ENCODE measurements around the gene MAN2B2. TPM values are rescaled to one million over a fixed set of nuclear protein-coding genes. Genes with fewer than 3 reads are reported as not detected.

Gene MAN2B2
- total RNA-seq, 4 donors from 2014 or later: 17.5 to 55.9 (median 27.6) TPM

DNA sequence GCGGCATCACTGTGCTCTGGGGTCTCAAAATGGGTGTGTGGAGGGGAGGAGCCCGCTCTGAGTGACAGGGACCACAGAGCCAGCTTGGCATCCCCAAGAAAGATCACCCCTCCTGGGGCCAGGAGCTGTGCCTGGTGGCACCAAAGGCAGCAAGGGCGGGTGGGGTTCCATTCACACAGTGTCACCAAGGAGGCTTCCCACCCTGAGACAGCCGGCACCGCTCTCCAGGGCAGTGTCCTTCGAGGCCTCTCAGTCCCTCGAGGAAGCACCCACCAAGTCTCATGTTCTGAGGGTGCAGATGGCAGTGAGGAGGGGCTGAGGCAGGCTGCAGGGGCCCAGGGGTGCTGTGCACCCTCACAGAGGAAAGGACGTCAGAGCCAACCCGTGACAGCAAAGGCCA, 44.0 kb upstream of the MAN2B2 start:
- Histone ChIP-seq H3K27me3 (no peaks in the 10 kb centered on the region), H3K4me3 (no peak overlapping the region), H3K27ac (no peak overlapping the region), H3K9me3 (no peaks in the 10 kb centered on the region), H3K36me3 (no peaks in the 10 kb centered on the region), H3K4me1 (no peaks in the 10 kb centered on the region)
- 73% methylated on average over 9 of the region's 9 CpGs; no CpG with 5 or more reads in 1 of the 2 donors for WGBS, 2 donors (ENCODE audit: low coverage in 1 of 2)
- TF ChIP-seq POLR2AphosphoS5 (IDR thresholded peaks at IDR 0.05): no peak
- TF ChIP-seq EP300 (IDR thresholded peaks at IDR 0.05; ENCODE audit: low read depth): no peak
- TF ChIP-seq, protein P1, sequence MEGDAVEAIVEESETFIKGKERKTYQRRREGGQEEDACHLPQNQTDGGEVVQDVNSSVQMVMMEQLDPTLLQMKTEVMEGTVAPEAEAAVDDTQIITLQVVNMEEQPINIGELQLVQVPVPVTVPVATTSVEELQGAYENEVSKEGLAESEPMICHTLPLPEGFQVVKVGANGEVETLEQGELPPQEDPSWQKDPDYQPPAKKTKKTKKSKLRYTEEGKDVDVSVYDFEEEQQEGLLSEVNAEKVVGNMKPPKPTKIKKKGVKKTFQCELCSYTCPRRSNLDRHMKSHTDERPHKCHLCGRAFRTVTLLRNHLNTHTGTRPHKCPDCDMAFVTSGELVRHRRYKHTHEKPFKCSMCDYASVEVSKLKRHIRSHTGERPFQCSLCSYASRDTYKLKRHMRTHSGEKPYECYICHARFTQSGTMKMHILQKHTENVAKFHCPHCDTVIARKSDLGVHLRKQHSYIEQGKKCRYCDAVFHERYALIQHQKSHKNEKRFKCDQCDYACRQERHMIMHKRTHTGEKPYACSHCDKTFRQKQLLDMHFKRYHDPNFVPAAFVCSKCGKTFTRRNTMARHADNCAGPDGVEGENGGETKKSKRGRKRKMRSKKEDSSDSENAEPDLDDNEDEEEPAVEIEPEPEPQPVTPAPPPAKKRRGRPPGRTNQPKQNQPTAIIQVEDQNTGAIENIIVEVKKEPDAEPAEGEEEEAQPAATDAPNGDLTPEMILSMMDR (IDR thresholded peaks at IDR 0.05): no peak
- TF ChIP-seq POLR2A (IDR thresholded peaks at IDR 0.05): no peak
- intact Hi-C loops (cut with DNase I; ENCODE audit: low total_unique reads) (no loop called here), in situ Hi-C loops (cut with MboI; ENCODE audit: low pct_ligation_motif_present in 1 of 4, low pct_unique_long_range_greater_than_20kb in 1 of 4, low sequenced_read_pairs in 3 of 4) (no loop called here)
- no peak for DNase-seq

DNA sequence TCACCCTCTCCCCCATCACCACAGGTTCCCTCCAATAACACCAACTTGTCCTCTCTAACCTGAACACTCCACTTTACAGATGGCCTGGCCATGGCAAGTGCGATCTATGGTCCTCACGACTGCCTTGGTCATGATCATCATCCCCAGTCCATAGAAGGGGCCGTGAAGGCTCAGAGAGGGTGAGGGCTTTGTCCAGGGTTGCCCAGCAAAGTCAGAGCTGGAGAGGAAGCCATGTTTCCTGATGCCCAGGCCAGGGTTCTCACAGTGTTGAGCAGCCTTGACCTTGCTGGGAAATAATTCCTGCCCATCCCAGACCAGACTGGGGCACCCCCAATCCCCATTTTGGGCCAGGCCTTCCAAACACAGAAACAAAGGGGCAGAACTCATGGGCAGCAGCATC, 42.9 kb upstream of the MAN2B2 start:
- intact Hi-C loops (cut with DNase I; ENCODE audit: low total_unique reads): loop anchor here (1.0 kb wide), 1 partner anchor 44 kb away; no protein-coding TSS in a partner anchor
- in situ Hi-C loops (cut with MboI; ENCODE audit: low pct_ligation_motif_present in 1 of 4, low pct_unique_long_range_greater_than_20kb in 1 of 4, low sequenced_read_pairs in 3 of 4): no loop called here
- no peak overlapping the region for H3K27ac ChIP-seq
- no peak for DNase-seq
- H3K4me1 ChIP-seq: no peaks in the 10 kb centered on the region
- no peaks in the 10 kb centered on the region for H3K9me3 ChIP-seq
- no peaks in the 10 kb centered on the region for H3K36me3 ChIP-seq
- TF ChIP-seq POLR2A (IDR thresholded peaks at IDR 0.05) (no peak), EP300 (IDR thresholded peaks at IDR 0.05; ENCODE audit: low read depth) (no peak), POLR2AphosphoS5 (IDR thresholded peaks at IDR 0.05) (no peak)
- TF ChIP-seq, protein P1 (IDR thresholded peaks at IDR 0.05): no peak
- no peaks in the 10 kb centered on the region for H3K27me3 ChIP-seq
- no peak overlapping the region for H3K4me3 ChIP-seq
- 40 to 83% methylated on average over 2 to 3 of the region's 3 CpGs for WGBS, 2 donors (ENCODE audit: low coverage in 1 of 2)

DNA sequence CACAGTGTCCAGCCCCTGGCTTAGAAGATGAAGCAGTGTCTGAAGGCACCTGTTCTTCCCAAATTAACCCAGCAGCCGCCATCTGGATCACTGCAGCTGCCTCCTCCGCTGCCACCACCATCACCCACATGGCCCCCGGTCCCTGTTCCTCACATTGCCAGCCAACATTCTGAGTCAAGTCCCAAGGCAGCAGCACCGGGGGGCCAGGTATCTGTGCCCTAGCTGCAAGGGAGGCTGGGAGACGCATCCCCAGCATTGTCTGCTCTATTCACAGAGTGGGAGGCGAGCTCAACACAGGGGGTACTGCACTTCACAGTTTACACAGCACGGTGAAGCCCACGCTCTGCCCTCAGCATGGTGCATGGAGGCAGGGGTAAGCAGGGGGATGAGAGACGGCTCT, 42.3 kb upstream of the MAN2B2 start:
- no peak overlapping the region for H3K4me3 ChIP-seq
- 80 to 84% methylated on average over 1 to 9 of the region's 9 CpGs for WGBS, 2 donors (ENCODE audit: low coverage in 1 of 2)
- intact Hi-C loops (cut with DNase I; ENCODE audit: low total_unique reads) (loop anchor here (1.0 kb wide), 1 partner anchor 44 kb away; no protein-coding TSS in a partner anchor), in situ Hi-C loops (cut with MboI; ENCODE audit: low pct_ligation_motif_present in 1 of 4, low pct_unique_long_range_greater_than_20kb in 1 of 4, low sequenced_read_pairs in 3 of 4) (no loop called here)
- no peak overlapping the region for H3K27ac ChIP-seq
- H3K4me1 ChIP-seq: no peaks in the 10 kb centered on the region
- H3K9me3 ChIP-seq: no peaks in the 10 kb centered on the region
- H3K36me3 ChIP-seq: no peaks in the 10 kb centered on the region
- no peak for DNase-seq
- no peaks in the 10 kb centered on the region for H3K27me3 ChIP-seq
- TF ChIP-seq POLR2AphosphoS5 (IDR thresholded peaks at IDR 0.05): no peak
- no peak for TF ChIP-seq EP300 (IDR thresholded peaks at IDR 0.05; ENCODE audit: low read depth)
- TF ChIP-seq, protein P1 (IDR thresholded peaks at IDR 0.05): no peak
- TF ChIP-seq POLR2A (IDR thresholded peaks at IDR 0.05): no peak

DNA sequence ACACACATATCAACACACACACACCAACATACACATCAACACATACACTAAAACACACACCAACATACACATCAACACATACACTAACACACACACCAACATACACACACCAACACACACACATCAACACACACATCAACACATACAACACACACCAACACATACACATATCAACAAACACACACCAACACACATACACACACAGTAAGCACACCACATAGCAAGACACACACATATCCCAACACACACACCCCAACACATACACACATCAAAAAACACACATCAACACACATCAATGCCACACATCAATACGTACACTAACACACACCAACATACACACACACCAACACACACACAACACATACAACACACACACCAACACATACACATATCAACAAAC, 40.9 kb upstream of the MAN2B2 start:
- no peaks in the 10 kb centered on the region for H3K9me3 ChIP-seq
- H3K27me3 ChIP-seq: peaks cover 7% of the 10 kb centered on the region
- intact Hi-C loops (cut with DNase I; ENCODE audit: low total_unique reads): no loop called here
- no peak for TF ChIP-seq POLR2AphosphoS5 (IDR thresholded peaks at IDR 0.05)
- no peak for TF ChIP-seq POLR2A (IDR thresholded peaks at IDR 0.05)
- TF ChIP-seq, protein P1 (IDR thresholded peaks at IDR 0.05): no peak
- no peak for TF ChIP-seq EP300 (IDR thresholded peaks at IDR 0.05; ENCODE audit: low read depth)
- H3K4me3 ChIP-seq: no peak overlapping the region
- no peaks in the 10 kb centered on the region for H3K4me1 ChIP-seq
- no peaks in the 10 kb centered on the region for H3K36me3 ChIP-seq
- 89 to 92% methylated on average over 1 of the region's 1 CpG for WGBS, 2 donors (ENCODE audit: low coverage in 1 of 2)
- no peak overlapping the region for H3K27ac ChIP-seq
- DNase-seq: no peak
- in situ Hi-C loops (cut with MboI; ENCODE audit: low pct_ligation_motif_present in 1 of 4, low pct_unique_long_range_greater_than_20kb in 1 of 4, low sequenced_read_pairs in 3 of 4): no loop called here

Data from transverse colon (tissue), 4 donors.